IPS DF 4.7 (cell line): Measurements from ENCODE around the gene P3H4.
"Not testable (repeated sequence)": the region's sequence is repeated elsewhere in the genome, so short reads cannot be mapped to it uniquely, and the experiment has no call there.

Experiments
- DNase-seq: peaks from one replicate; pipeline ENCODE4 v3.0.0-alpha.2; 2013; ENCODE audit warnings: low spot score; ENCODE audit errors: extremely low read depth

P3H4 gene

DNA sequence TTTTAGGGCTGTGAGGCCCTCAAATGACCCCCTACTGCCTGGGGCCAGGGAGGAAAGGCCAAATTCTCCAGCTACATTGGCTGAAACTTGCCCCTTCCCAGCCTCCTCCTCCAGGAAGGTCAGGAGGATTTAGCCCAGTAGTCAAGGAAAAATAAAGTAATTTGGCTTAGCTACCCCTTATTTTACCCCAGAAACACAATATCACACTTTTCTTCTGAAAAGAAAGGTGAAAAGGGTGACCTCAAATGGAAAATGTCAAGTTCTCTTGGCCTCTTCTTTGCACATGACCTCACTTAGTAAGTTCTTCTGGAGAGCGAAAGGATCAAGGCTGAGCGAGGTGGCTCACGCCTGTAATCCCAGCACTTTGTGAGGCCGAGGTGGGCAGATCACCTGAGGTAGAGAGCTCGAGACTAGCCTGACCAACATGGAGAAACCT, 17.2 kb downstream of the P3H4 start:
- DNase-seq: no peak

DNA sequence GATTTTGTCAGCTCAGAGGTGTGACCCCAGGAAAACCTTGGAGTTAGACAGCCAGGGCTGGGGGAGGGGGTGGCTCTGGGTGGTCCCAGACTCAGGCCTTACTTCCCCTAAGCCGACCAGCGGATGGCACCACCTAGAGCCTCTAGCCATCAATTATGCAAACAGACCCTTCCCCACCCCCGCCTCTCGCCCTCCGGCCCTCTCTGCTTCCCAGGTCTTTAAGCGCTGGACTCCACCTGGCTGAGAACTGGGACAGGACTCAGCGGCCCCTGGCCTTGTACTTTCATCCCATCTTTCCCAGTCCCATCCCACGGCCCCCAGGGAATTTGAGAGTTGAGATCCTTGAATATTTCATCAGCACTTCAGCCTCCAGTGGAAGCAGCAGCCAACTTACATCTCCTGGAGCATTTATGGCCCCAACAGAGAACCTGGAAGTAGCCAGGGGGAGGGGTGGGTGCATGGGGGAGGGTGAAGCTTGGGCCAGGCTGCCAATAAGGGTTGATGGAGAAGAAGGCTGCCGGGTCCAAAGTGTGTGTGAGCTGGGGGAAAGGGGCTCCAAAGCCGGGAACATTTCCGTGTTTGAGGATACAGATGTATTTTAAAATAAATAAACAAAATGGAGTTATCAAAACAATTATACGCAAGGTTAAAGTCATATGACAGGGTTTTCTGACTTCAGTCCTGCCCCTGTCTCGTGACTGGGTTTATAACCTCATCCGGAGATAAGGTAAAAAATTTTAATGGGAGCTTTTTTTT, 17.8 kb downstream of the P3H4 start:
- no peak for DNase-seq

DNA sequence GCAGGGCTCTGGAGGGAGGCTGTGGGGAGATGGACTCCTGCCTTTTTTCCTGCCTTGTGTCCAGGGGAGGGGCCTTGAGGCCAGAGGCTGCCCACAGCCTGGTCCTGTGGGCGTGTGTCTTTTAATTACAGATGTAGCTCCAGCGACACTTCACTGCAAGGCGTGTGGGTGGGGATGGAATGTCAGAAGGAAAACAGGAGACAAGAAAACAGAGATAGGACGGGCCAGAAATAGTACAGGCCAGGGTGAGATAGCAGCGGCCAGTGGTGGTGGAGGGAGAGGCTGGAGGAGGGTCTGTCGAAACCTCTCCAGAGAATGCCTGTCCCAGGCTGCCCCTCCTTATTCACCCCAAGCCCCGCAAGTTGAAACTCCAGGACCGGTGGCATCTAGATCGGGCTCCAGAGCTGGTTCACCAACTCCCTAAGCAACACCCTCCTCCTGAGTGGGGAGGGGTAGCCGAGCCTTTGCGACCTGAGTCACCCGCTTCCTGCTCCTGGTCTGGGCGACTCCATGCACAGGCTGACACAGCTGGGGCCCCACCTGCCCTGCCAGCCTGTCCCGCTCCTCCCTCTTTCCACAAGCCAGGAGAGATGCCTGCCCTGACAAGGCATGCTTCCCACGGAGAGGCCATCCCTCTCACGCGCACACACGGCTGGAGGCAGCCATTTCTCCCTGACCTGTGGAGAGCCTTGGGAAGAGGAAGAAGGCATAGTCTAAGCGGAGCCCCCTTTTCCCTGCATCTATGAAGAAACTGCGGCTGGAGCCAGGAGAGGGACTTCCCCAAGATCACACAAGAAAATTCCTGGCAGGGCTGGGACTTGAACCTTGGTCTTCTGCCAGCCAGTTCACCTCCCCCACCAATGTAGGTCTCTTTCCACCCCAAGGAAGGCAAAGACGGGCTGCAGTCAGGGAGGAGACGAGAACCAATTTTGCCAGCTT, 18.6 kb downstream of the P3H4 start:
- DNase-seq: no peak

DNA sequence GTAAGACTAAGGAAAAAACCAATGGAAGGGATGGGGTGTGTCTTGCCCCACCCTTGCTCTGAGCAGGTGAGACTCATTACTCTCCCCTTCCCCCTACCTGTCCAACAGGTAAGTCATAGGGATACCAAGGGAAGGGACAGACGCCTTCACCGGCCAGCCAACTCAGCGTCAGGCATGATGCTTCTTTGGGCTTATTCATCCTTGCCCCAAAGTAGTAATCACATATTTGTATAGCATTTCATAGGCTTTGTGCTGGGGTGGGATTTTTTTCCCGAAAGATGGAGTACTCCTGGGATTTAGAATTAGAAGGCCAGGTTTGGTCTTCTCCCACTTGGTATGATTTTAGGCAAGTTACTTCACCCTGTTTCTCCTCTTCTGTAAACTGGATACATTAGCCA, 24.7 kb downstream of the P3H4 start:
- DNase-seq: no peak

DNA sequence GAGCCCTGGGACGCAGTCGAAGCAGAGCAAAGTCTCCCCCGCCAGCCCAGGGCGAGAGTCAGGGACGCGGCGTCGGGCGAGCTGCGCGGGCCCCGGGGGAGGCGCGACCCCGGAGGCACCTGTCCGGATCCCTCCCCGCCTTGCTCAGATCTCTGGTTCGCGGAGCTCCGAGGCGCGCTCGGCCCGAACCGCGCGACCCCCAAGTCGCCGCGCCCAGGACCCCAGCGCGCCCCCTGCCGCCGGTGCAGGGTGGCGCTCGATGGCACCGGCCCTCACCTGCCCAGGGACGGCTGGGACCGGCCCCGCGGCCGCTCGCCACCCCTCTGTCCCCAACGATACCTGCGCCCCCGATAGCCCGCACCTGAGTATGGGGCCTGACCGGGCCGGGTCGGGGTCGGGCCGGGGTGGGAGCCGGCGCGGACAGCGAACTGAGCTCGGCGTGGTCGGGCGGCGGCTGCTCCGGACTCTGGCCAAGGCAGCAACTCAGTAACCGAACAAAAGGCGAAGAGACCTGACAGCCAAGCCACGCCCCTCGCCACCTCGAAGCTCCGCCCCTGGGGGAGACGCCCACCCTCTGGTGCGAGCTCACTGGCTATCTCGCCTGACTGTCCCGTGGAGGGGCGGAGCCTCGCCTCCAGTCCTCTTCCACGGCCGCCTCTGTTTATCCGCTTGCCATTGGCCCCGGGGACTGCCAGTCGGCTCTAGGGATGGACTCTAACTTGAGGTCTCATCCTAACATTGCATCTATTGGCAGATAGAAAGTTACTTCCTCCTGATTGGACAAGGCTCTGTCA, 25.3 kb downstream of the P3H4 start, which contains the start of gene JUP:
Gene JUP (minus strand): TSS at position 485 of the 794 bp plus-strand sequence. CDS start 14,857 bp downstream, outside the sequence.
- DNase-seq: peak; percentile 99

DNA sequence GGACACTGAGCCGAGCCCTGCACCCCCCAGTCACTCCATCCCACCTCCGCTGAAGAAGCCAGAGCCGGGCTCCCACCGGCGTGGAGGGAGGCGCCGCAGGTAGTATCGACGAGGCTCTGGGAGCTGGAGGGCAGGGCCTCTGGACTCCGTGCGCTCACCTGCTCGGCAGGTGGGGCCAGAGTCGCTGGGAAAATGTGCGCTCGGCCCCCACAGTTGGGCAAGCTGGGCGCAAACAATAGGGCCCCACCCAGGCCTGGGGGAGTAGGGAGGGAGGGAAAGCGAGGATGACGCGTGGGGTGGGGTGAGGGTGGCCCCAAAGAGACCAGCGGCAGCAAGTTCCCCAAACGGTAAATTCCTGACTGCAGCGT, 25.9 kb downstream of the P3H4 start:
- no peak for DNase-seq

DNA sequence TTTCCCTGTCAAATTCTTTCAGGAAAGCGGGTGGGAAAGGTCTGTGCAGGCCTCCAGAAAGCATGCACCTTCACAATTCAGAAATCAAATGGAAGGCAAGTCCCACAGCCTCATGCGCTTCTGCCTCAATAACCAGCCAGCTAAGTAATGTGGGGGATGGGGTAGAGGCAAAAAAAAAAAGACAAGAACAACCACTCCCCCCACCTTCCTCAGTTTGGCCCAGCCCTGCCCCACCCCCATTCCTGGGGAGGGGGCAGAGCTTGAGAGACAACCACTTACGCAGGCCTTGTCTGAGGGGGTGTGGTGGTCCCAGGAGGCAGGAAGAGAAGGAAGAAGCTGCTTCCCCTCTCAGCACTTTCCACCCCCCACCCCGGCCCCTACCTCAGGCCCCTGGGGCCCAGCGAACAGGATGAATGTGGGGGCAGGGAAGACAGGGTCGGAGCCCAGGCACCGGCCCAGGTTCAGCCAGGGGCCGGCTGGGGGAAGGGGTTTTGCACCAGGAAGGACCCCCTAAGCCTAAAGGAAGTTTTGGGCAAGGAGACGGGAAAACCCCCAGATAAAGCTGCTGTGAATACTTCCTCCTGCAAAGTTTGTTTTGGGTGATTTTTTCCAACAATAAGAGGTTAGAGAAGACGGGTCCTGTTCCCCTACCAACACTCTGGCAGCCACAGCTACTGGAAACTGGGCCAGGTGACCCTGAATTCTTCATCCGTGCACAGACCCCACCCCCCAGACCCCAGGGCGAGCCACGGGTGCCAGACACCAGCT, 26.5 kb downstream of the P3H4 start:
- no peak for DNase-seq

DNA sequence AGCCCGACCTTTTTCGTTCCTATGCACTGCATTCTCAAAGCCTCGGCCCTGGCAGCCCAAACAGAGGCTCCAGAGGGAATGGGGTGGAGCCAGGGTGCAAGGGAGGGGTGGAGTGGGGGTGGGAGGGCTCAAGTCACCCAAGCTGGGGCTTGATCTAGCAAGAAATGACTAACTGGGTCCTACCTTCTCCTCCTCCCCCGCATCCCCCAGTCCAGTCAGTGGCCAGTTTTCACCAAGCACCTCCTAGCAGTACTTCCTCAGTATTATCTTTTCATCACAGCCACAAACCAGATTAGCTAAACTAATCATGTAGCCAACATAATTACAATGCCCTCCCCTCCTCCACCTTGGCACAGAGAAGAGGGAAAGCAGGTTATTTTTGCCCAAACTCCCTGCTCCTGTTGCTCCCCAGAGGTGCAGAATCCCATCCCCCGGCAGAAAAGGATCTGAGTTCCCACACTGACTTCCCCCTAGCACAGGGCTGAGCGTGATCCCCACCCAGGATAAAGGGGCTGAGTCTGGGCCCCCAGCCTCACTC, 27.5 kb downstream of the P3H4 start:
- DNase-seq: no peak

DNA sequence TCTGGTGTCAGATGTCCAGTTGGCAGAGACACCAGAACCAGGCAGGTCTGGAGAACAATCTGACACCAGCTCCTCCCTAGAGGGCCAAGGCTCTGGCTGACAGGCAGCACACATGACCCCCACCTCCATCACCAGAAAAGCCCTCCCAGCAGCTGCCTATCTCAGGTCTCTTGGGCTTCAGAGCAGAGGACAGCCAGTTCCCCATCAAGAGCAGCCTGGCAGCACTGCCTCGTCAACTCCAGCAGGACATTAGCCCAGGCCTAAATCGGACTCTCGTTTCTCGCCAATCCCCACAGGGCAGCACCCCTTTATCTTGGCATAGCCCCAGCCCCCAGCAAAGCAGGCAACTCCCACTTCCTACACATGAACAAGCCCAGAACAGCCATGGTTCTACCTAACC, 29.6 kb downstream of the P3H4 start:
- DNase-seq: no peak

DNA sequence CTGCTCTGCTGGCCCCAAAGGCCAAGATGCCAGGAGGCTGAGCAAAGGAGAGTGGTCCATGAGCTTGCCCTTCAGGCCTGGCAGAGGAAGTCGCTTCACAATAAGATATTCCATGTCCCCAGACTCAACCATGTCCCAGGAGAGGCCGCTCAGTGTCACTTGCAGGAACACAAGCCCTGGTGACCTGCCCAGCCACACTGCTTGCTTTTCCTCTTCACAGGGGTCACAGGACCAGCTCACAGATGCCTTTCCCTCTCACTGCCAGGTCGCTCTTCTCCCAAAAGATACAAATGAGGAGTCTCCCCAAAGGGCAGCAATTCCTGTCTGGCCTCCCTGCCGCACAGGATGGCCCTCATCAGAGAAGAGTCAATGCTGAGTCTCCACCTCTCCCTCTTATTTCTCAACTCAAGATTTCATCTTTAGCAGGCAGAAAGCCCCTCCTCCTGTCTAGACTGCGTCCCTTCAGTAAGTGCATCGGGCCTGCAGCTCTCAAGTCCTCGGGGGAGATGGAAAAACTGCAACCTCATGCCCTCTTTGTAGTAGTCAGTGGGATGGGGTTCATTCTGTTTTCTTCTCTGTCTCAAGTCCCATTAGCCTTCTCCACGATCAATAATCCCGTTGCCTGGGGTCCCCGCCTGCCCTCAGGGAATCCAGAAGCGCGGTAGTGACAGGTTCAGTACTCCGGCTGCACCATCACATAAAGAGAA, 30.2 kb downstream of the P3H4 start:
- DNase-seq: no peak

DNA sequence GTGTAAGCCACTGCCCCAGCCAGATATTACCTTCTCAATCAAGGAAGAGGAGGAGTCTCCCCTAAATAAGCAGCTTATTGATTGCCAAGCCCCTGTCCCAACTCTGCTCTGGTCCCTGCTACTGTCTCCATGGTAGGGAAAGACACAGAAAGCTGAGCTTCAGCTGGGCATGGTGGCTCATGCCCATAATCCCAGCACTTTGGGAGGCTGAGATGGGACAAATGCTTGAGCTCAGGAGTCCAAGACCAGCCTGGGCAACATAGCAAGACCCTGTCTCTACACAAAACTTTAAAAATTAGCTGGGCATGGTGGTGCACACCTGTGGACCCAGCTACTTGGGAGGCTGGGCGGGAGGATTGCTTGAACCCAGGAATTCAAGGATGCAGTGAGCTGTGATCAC, 31.8 kb downstream of the P3H4 start:
- no peak for DNase-seq

DNA sequence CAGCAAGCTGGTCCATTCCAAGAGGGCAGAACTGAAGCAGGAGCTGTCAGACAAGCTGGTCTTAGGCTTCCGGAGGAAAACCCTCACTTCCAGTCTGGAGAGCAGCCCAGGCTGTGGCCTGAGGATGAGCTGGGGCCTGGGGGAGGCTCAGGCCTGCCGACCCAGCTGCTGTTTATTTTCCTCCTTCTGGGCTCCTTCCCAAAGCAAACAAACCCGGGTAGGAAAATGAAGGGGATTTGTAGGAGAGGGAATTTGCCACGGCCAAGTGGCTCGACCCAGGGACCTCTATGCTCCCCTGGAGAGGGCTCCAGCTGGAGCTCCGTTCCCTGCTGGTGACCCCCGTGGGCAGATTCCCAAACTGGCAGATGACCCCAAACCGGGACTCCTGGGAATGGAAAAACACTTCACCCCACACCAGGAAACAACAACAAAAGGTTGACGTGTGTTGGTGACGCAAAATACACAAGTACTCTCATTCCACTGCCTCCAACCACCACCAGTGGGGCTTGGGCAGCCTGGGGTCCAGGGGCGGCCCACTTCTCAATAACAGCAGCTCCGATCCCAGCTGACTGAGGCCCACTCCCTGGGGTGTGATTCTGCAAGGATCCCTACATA, 34.1 kb downstream of the P3H4 start:
- DNase-seq: no peak

DNA sequence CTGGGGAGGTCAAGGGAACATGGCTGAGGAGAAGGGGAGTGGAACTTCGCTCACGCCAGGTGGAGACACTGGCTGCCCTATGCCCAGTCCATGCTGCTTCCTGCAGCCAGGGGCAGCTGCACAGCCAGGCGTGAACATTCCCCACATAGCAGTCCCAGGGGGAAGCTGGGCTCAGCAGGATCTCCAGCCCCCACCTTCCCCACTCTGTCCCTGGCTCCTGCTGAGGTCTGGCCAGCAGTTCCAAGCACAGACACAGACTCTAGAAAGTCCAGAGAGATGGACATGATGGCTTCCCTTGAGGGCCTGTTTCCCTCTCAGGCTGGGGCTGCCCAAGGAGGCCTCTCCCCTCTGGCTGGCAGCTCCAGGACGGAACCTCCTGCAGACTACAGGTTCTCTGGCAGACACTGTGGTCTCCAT, 34.6 kb downstream of the P3H4 start:
- no peak for DNase-seq

DNA sequence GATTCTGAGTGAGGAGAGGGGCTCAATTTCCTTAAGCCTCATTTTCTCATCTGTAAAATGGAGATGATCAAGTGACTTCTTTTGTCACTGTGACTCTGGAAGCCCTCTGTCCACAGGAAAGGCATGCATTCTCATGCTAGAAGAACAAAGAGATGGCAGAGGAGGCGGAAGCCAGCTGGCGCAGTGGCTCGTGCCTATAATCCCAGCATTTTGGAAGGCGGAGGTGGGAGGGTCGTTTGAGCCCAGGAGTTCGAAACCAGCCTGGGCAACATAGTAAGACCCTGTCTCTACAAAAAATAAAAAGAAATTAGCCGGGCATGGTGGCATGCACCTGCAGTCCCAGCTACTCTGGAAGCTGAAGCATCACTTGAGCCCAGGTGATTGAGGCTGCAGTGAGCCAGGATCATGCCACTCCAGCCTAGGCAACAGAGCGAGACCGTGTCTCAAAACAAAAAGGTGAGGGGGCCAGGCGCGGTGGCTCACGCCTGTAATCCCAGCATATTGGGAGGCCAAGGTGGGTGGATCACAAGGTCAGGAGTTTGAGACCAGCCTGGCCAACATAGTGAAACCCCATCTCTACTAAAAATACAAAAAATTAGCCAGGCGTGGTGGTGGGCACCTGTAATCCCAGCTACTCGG, 35.4 kb downstream of the P3H4 start:
- not testable (repeated sequence) for DNase-seq

DNA sequence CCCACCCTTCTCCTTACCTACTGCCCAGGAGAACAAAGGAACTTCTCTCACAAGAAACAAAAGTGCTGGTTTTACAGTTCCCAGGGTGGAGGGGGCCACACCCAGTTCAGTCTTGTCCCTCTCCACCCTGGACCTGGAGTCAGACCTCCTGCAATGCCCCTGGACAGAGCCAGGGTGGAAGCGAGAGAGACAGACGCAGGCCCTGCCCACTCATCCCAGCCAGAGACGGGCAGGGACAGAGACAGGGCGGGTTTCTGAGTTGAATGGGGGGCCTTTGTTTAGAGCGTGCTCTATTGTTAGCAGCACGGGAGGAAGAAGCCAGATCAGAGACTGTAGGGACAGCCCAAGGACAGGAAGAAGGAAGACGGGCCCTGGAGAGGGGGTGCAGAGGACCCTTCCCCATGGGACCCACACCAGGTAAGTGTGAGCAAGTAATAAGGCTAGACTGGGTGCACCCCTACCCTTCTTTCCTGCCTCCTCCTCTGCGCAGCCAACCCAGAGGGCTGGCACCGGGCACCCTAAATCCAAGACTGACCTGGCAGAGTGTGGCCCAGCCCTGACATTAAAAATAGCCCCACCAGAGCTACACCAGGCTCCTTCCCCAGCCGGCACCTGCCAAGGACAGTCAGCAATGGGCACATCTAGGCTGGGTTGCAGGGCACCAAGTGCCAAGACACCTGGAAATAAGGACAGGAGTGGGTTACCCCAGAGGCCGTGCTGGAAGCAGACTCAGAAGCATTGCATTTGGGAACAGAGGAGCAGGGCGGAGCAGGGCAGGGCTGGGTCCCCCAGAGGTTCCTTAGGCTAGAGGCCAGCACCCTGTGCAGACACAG, 36.1 kb downstream of the P3H4 start:
- no peak for DNase-seq

DNA sequence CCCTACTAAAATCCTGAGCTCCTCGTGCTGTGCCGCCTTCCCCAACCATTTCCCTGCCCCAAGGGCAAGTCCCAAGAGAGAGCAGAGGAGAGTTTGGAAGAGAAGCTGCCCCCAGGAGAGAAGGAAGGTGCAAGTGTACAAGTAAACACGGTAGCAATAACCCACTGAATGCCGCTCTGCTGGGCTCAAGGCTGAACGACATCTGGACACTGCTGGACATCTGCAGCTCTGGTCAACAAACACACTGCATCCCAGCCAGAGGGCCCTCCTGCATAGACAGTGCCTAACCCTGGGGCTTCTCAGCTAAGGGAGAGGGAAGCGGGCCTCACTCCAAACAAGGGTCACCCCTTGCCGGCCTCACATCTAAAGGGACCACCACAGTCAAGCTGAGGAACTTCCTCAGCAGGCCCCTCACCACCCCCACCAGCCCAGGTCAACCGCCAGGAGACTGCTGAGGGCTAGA, 38.0 kb downstream of the P3H4 start:
- DNase-seq: no peak

DNA sequence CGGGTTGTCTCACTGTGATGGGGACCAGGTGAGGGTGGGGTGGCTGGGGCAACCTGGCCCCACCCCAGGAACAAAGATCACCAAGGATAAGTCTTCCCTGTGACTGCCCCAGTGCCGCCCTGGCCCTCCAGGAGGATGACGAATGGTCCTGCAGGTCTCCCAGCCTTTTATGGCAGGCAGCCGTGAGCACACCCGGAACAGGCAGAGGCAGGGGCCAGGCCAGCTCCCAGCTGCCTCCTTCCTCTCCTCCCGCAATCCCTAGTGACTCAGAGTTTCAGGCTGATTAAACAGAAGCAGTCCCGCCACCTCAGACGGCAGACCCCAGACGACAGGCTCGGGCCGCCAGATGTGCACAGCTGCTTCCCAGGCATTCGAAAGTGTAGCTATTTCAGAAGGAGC, 38.6 kb downstream of the P3H4 start:
- no peak for DNase-seq

DNA sequence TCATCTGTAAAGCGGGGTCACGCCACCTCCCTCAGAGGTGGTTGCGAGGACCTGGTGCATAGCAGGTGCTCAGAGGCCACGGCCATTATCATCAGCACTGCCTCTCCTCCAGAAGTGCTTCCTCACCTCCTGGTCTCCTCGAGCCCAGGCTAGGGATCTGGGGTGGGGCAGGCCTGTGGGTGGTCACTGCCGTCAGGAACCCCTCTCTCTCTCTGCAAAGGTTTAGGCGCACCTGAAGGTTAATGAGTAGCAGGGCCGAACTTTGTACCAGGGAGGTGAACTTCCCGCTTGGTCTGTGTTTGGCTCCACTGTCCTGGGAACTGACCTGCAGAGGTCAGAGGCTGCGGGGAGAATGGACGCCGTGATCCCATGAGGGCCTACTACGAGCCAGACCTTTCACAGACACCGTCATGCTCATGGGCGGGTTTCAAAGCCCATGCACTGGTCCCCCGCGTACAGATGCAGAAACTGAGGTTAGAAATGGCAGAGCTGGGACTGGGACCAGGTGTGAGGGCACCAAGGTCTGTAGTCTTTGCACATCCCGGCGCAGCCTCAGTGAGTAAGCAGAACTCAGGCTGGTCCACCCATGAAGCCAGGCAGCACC, 39.1 kb downstream of the P3H4 start:
- DNase-seq: no peak
